ENCODE data around the gene PCAT6. TPM values are rescaled to one million over a fixed set of nuclear protein-coding genes. Genes with fewer than 3 reads are reported as not detected.

The PCAT6 gene
- total and polyA plus RNA-seq, 2 experiments from 2014 or later = 13.9 TPM; not detected in 1

- H3K4me3 ChIP-seq = peak overlapping the region; percentile 81
- WGBS, 2 experiments (ENCODE audit: low coverage in 1 of 2, low lambda C conversion rate in 2 of 2, missing lambda C conversion rate in 2 of 2) = 2 to 3% methylated on average over 13 of the region's 13 CpGs
- no peaks in the 10 kb centered on the region for H3K9me2 ChIP-seq (ENCODE audit: insufficient read depth)
- peaks cover 23% of the 10 kb centered on the region for H3K4me1 ChIP-seq (ENCODE audit: insufficient read depth)
- H3K36me3 ChIP-seq (ENCODE audit: low read depth) = no peaks in the 10 kb centered on the region
- H3K27ac ChIP-seq = peak overlapping the region; percentile 82
- peak overlapping the region; percentile 87 for H3K4me2 ChIP-seq (ENCODE audit: unreplicated experiment)
- no peak for DNase-seq
- H3F3A ChIP-seq (ENCODE audit: insufficient read depth) = peaks cover 23% of the 10 kb centered on the region
- H2AFZ ChIP-seq = peak overlapping the region; percentile 92
- no peaks in the 10 kb centered on the region for H3K27me3 ChIP-seq (replicated peaks; ENCODE audit: insufficient read depth)
- H3K9me3 ChIP-seq (ENCODE audit: low read depth) = no peaks in the 10 kb centered on the region
- TF ChIP-seq EZH2 (IDR thresholded peaks at IDR 0.05; ENCODE audit: insufficient read depth, poor library complexity, severe bottlenecking) (no peak), EZH2phosphoT487 (IDR thresholded peaks at IDR 0.05; ENCODE audit: insufficient read depth, low read depth) (no peak)
- H3K9ac ChIP-seq = peak overlapping the region; percentile 89
- H4K20me1 ChIP-seq (ENCODE audit: insufficient read depth) = peaks cover 8% of the 10 kb centered on the region; the same call in 1 of the 2 replicates
- in situ Hi-C loops (cut with MboI) = no loop called here
- peaks cover 27% of the 10 kb centered on the region for H3K79me2 ChIP-seq (ENCODE audit: insufficient read depth)
Measured at GRCh38 chr1:202810193-202810614, 550 bp upstream of the PCAT6 start.

- WGBS, 2 experiments (ENCODE audit: low coverage in 1 of 2, low lambda C conversion rate in 2 of 2, missing lambda C conversion rate in 2 of 2) = 11 to 15% methylated on average over 42 to 43 of the region's 43 CpGs
- no peak for TF ChIP-seq EZH2 (IDR thresholded peaks at IDR 0.05; ENCODE audit: insufficient read depth, poor library complexity, severe bottlenecking)
- TF ChIP-seq EZH2phosphoT487 (IDR thresholded peaks at IDR 0.05; ENCODE audit: insufficient read depth, low read depth) = no peak
- H3K4me1 ChIP-seq (ENCODE audit: insufficient read depth) = peaks cover 15% of the 10 kb centered on the region; the same call in 1 of the 2 replicates
- peak overlapping the region; percentile 81 for H3K4me3 ChIP-seq
- no peaks in the 10 kb centered on the region for H3K9me3 ChIP-seq (ENCODE audit: low read depth)
- in situ Hi-C loops (cut with MboI) = no loop called here
- peak overlapping the region; percentile 82 for H3K27ac ChIP-seq
- H3K9me2 ChIP-seq (ENCODE audit: insufficient read depth) = no peaks in the 10 kb centered on the region
- peak overlapping the region; percentile 89 for H3K9ac ChIP-seq
- no peaks in the 10 kb centered on the region for H3K27me3 ChIP-seq (replicated peaks; ENCODE audit: insufficient read depth)
- H3K79me2 ChIP-seq (ENCODE audit: insufficient read depth) = peaks cover 14% of the 10 kb centered on the region
- peak overlapping the region; percentile 87 for H3K4me2 ChIP-seq (ENCODE audit: unreplicated experiment)
- peak overlapping the region; percentile 92 for H2AFZ ChIP-seq
- H3K36me3 ChIP-seq (ENCODE audit: low read depth) = no peaks in the 10 kb centered on the region
- DNase-seq = peak; percentile 54
- H3F3A ChIP-seq (ENCODE audit: insufficient read depth) = peaks cover 11% of the 10 kb centered on the region
- no peaks in the 10 kb centered on the region for H4K20me1 ChIP-seq (ENCODE audit: insufficient read depth)
Measured at GRCh38 chr1:202811296-202812175, 782 bp downstream of the PCAT6 start.

- H4K20me1 ChIP-seq (ENCODE audit: insufficient read depth) = no peaks in the 10 kb centered on the region
- in situ Hi-C loops (cut with MboI) = no loop called here
- H2AFZ ChIP-seq = peak overlapping the region; percentile 92; the same call in 1 of the 2 replicates
- H3K4me1 ChIP-seq (ENCODE audit: insufficient read depth) = peaks cover 15% of the 10 kb centered on the region; the same call in 1 of the 2 replicates
- H3K9me2 ChIP-seq (ENCODE audit: insufficient read depth) = no peaks in the 10 kb centered on the region
- peak overlapping the region; percentile 87 for H3K4me2 ChIP-seq (ENCODE audit: unreplicated experiment)
- H3K79me2 ChIP-seq (ENCODE audit: insufficient read depth) = peaks cover 5% of the 10 kb centered on the region; the same call in 1 of the 2 replicates
- peaks cover 10% of the 10 kb centered on the region; the same call in 1 of the 2 replicates for H3F3A ChIP-seq (ENCODE audit: insufficient read depth)
- peak; percentile 7 for DNase-seq
- H3K27ac ChIP-seq = no peak overlapping the region
- no peaks in the 10 kb centered on the region for H3K9me3 ChIP-seq (ENCODE audit: low read depth)
- 58% methylated on average over 9 of the region's 9 CpGs for WGBS, 2 experiments (ENCODE audit: low coverage in 1 of 2, low lambda C conversion rate in 2 of 2, missing lambda C conversion rate in 2 of 2)
- no peak overlapping the region for H3K4me3 ChIP-seq
- H3K27me3 ChIP-seq (replicated peaks; ENCODE audit: insufficient read depth) = no peaks in the 10 kb centered on the region
- H3K36me3 ChIP-seq (ENCODE audit: low read depth) = no peaks in the 10 kb centered on the region
- TF ChIP-seq EZH2phosphoT487 (IDR thresholded peaks at IDR 0.05; ENCODE audit: insufficient read depth, low read depth) (no peak), EZH2 (IDR thresholded peaks at IDR 0.05; ENCODE audit: insufficient read depth, poor library complexity, severe bottlenecking) (no peak)
- H3K9ac ChIP-seq = no peak overlapping the region
Measured at GRCh38 chr1:202812176-202813026, 1.6 kb downstream of the PCAT6 start.

- in situ Hi-C loops (cut with MboI) = no loop called here
- Histone ChIP-seq H3K27ac (no peak overlapping the region), H3K4me1 (ENCODE audit: insufficient read depth) (peaks cover 6% of the 10 kb centered on the region; the same call in 1 of the 2 replicates), H3K79me2 (ENCODE audit: insufficient read depth) (no peaks in the 10 kb centered on the region), H3K9me2 (ENCODE audit: insufficient read depth) (no peaks in the 10 kb centered on the region), H3K4me2 (ENCODE audit: unreplicated experiment) (no peak overlapping the region), H2AFZ (no peak overlapping the region), H4K20me1 (ENCODE audit: insufficient read depth) (no peaks in the 10 kb centered on the region), H3F3A (ENCODE audit: insufficient read depth) (no peaks in the 10 kb centered on the region), H3K9me3 (ENCODE audit: low read depth) (no peaks in the 10 kb centered on the region), H3K36me3 (ENCODE audit: low read depth) (no peaks in the 10 kb centered on the region), H3K27me3 (replicated peaks; ENCODE audit: insufficient read depth) (no peaks in the 10 kb centered on the region; the same call in 1 of the 2 replicates), H3K4me3 (no peak overlapping the region), H3K9ac (no peak overlapping the region)
- peak; percentile 36 for DNase-seq
- 32 to 38% methylated on average over 9 to 10 of the region's 10 CpGs for WGBS, 2 experiments (ENCODE audit: low coverage in 1 of 2, low lambda C conversion rate in 2 of 2, missing lambda C conversion rate in 2 of 2)
- TF ChIP-seq EZH2 (IDR thresholded peaks at IDR 0.05; ENCODE audit: insufficient read depth, poor library complexity, severe bottlenecking) (no peak), EZH2phosphoT487 (IDR thresholded peaks at IDR 0.05; ENCODE audit: insufficient read depth, low read depth) (no peak)
Measured at GRCh38 chr1:202815120-202815519, 4.4 kb downstream of the PCAT6 start.

All from GM23248 (cell line).